Vagina (tissue), 2 donors: ENCODE measurements around the gene RPS3. TPM values are rescaled to one million over a fixed set of nuclear protein-coding genes. Genes with fewer than 3 reads are reported as not detected.

Experiments
- DNase-seq, 2 donors: peaks; one replicate each; pipeline ENCODE4 v3.0.0-alpha.2; 2017; ENCODE audit errors: extremely low spot score in 2 of 2
- H3K27ac ChIP-seq: fragments of 200-600 bp; sonication (generic); one replicate; pipeline ENCODE4 v1.5.1; 2019
- H3K27me3 ChIP-seq: fragments of 200-600 bp; sonication (generic); one replicate; pipeline ENCODE4 v1.5.1; 2019
- H3K36me3 ChIP-seq, 2 donors: fragments of 200-600 bp; sonication (generic); one replicate each; pipeline ENCODE4 v1.5.1; 2017 to 2019
- H3K4me1 ChIP-seq: fragments of 200-600 bp; sonication (generic); one replicate; pipeline ENCODE4 v1.5.1; 2019
- H3K4me3 ChIP-seq, 2 donors: fragments of 200-600 bp; sonication (generic); 1 replicate in 1 of 2; 2 replicates in 1 of 2; pipeline ENCODE4 v1.5.1; 2016 to 2019
- H3K9me3 ChIP-seq: fragments of 200-600 bp; sonication (generic); one replicate; pipeline ENCODE4 v1.5.1; 2019
- CTCF ChIP-seq, 3 experiments: fragments of 450-650 bp in 2 of 3; fragments of 200-600 bp in 1 of 3; sonication (generic) in 1 of 3; IDR thresholded peaks; one replicate each; pipeline ENCODE4 v1.5.1; 2017 to 2019; ENCODE audit warnings: antibody characterized with exemption in 3 of 3, mild to moderate bottlenecking in 2 of 3, moderate library complexity in 2 of 3
- POLR2A ChIP-seq, 2 donors: fragments of 450-650 bp; IDR thresholded peaks; one replicate each; pipeline ENCODE4 v1.6.1; 2017; ENCODE audit warnings: antibody characterized with exemption in 2 of 2, mild to moderate bottlenecking in 2 of 2, moderate library complexity in 2 of 2
- POLR2AphosphoS5 ChIP-seq, 2 donors: sonication (generic); formaldehyde crosslinking; IDR thresholded peaks; one replicate each; pipeline ENCODE4 v1.9.0; 2017; ENCODE audit warnings: antibody characterized with exemption in 2 of 2, mild to moderate bottlenecking in 2 of 2, low read depth in 1 of 2; ENCODE audit not compliant: insufficient read depth in 1 of 2
- intact Hi-C: fragments of 100-400 bp; cut with DNase I; formaldehyde crosslinking; loops from one replicate; pipeline ENCODE4 v1.15.1; 2023
- small RNA-seq: library from RNA; depleted of rRNA; stranded (forward); fragments of <200 nt; gene quantifications from one replicate; pipeline ENCODE3, GENCODE V24; 2016
- total RNA-seq: library from RNA; depleted of rRNA; stranded (reverse); fragments of >200 nt; gene quantifications from one replicate; pipeline ENCODE4 v1.2.3, GENCODE V29; 2016

Gene RPS3
- total RNA-seq, 1 donor from 2014 or later: 1,625 TPM

DNA sequence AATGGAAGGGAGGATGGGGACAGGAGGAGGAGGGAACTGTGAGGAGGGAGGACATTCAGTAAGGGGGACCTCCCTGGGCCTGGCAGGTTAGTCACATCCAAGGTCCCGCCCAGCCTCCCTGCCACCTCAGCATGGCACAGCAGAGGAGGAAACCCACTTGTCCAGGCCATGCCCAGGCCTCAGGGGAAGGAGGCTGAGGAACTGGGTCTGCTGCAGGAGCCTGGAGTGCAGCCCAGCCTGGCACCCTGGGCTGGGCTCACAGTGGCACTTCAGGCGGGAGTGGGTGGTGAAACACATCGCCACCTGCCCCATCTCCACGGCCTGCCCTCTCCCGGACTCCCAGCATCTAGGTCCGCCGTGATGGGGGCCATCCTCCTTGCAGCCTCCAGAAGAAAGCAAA lies 50.9 kb downstream of the RPS3 start:
- Histone ChIP-seq H3K4me3 (no peak overlapping the region), H3K27ac (no peak overlapping the region), H3K36me3 (no peaks in the 10 kb centered on the region), H3K9me3 (no peaks in the 10 kb centered on the region), H3K4me1 (peaks cover 8% of the 10 kb centered on the region), H3K27me3 (no peaks in the 10 kb centered on the region)
- intact Hi-C loops: no loop called here
- no peak for DNase-seq
- TF ChIP-seq POLR2AphosphoS5 (IDR thresholded peaks at IDR 0.05; ENCODE audit: insufficient read depth in 1 of 2, low read depth in 1 of 2): no peak
- TF ChIP-seq CTCF (IDR thresholded peaks at IDR 0.05): no peak
- no peak for TF ChIP-seq POLR2A (IDR thresholded peaks at IDR 0.05)

DNA sequence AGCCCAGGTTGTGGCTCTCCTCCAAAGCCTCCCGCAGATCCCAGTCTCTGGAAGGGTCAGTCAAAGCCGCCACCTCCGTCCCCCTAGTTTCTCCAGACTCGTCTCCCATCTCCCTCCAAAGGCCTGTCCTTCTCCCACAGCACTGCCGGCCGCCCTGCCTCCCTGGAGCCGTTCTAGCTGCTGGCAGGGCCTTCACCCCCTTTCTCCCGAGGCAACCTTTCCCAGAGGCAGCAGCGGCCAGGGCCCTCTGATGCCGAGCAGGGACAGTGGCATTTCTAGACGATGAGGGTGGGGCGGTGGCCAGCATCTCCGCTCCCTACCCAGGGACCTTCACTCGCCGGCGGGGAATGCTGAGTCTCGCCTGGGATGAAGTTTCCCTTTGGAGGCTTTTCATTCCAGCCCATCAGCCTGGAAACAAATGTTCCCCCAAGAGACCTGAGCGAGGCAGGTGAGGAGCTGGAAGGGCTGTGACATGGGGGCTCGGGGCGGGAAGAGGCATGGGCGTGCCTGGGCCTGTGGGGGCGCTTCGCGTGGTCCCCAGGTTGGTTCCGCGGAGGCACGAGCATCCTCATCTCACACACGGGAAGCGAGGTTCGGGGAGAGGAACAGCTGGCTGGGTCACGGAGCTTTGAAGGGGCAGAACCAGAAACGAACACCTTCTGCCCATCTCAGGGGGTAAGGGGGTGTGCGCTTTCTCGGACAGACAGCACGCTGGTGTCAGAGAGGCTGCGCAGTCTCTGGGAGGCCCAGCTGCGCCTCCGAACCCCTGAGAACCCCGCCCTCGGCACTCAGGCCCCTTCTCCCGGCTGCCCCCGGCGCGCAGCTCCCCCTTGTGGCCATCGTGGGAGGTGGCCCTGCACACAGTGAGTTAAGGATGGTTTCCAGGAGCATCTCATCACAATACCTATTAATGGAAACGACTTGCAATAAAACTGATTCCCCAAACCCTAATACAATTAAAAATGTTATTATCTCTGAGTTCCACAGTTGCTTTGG lies 51.8 kb downstream of the RPS3 start:
- intact Hi-C loops: no loop called here

GRCh38 chr11:75453916-75454655 lies 54.8 kb downstream of the RPS3 start:
- intact Hi-C loops: no loop called here
- Histone ChIP-seq H3K4me3 (no peak overlapping the region), H3K9me3 (no peaks in the 10 kb centered on the region), H3K27me3 (no peaks in the 10 kb centered on the region), H3K4me1 (peaks cover 8% of the 10 kb centered on the region), H3K27ac (no peak overlapping the region), H3K36me3 (no peaks in the 10 kb centered on the region)
- no peak for DNase-seq
- no peak for TF ChIP-seq POLR2A (IDR thresholded peaks at IDR 0.05)
- TF ChIP-seq POLR2AphosphoS5 (IDR thresholded peaks at IDR 0.05; ENCODE audit: insufficient read depth in 1 of 2, low read depth in 1 of 2): no peak
- no peak for TF ChIP-seq CTCF (IDR thresholded peaks at IDR 0.05)

More for the DNA sequence above, 51.8 kb downstream of the RPS3 start:
- no peak for DNase-seq
- Histone ChIP-seq H3K27me3 (no peaks in the 10 kb centered on the region), H3K9me3 (no peaks in the 10 kb centered on the region), H3K4me1 (peaks cover 8% of the 10 kb centered on the region), H3K4me3 (no peak overlapping the region), H3K27ac (no peak overlapping the region), H3K36me3 (no peaks in the 10 kb centered on the region)
- TF ChIP-seq CTCF (IDR thresholded peaks at IDR 0.05) (peak in 1 of 3 experiments; percentile 20), POLR2AphosphoS5 (IDR thresholded peaks at IDR 0.05; ENCODE audit: insufficient read depth in 1 of 2, low read depth in 1 of 2) (no peak)

- no peaks in the 10 kb centered on the region for H3K9me3 ChIP-seq
- no peaks in the 10 kb centered on the region for H3K36me3 ChIP-seq
- no peak for DNase-seq
- intact Hi-C loops: no loop called here
- no peak for TF ChIP-seq POLR2A (IDR thresholded peaks at IDR 0.05)
- TF ChIP-seq CTCF (IDR thresholded peaks at IDR 0.05): no peak
- no peak for TF ChIP-seq POLR2AphosphoS5 (IDR thresholded peaks at IDR 0.05; ENCODE audit: insufficient read depth in 1 of 2, low read depth in 1 of 2)
- H3K4me1 ChIP-seq: peaks cover 8% of the 10 kb centered on the region
- no peak overlapping the region for H3K4me3 ChIP-seq
- H3K27me3 ChIP-seq: no peaks in the 10 kb centered on the region
- H3K27ac ChIP-seq: no peak overlapping the region
Observed at GRCh38 chr11:75454987-75455386, 55.7 kb downstream of the RPS3 start.

Small RNA genes lying within 50 kb of the gene (small RNA-seq; reads per million reads assigned to genes)
- not detected for gene SNORD15A
- gene SNORD15B: 115 reads per million, percentile 97 among the genes with 10 or more reads in this experiment

Other genes starting within 250 kb of the RPS3 start
- gene SLCO2B1, start 248.4 kb upstream of the RPS3 start, total RNA-seq: 55.5 TPM
- gene TPBGL, start 158.7 kb upstream of the RPS3 start, total RNA-seq: 1.7 TPM
- gene ARRB1, start 47.9 kb upstream of the RPS3 start, total RNA-seq: 33.1 TPM
- not detected for gene KLHL35, start 33.7 kb downstream of the RPS3 start, total RNA-seq
- gene GDPD5, start 126.4 kb downstream of the RPS3 start, total RNA-seq: 36.6 TPM
- 257 TPM for gene SERPINH1, start 162.7 kb downstream of the RPS3 start, total RNA-seq